GM12878 (cell line): ENCODE results near the gene PITPNC1.

Source experiments
- JUNB ChIP-seq: IDR thresholded peaks from 2 replicates; pipeline ENCODE4 v1.6.1; 2016; ENCODE audit warnings: antibody characterized with exemption, mild to moderate bottlenecking
- SIX5 ChIP-seq: IDR thresholded peaks from 2 replicates; pipeline ENCODE4 v1.6.1; 2011; ENCODE audit warnings: mild to moderate bottlenecking, low read depth, low read length, moderate library complexity; ENCODE audit not compliant: severe bottlenecking
- ZNF207 ChIP-seq: fragments of 450-650 bp; IDR thresholded peaks from 2 replicates; pipeline ENCODE4 v1.6.1; 2014; ENCODE audit warnings: antibody characterized with exemption, mild to moderate bottlenecking, borderline replicate concordance
- TF ChIP-seq, protein P1 (sequence below), 3 experiments: IDR thresholded peaks in 2 of 3; conservative IDR thresholded peaks in 1 of 3; 2 replicates each; pipeline ENCODE4 v1.5.1; 2011; ENCODE audit warnings: low read depth in 3 of 3, low read length in 3 of 3, mild to moderate bottlenecking in 3 of 3, control low read depth in 2 of 3, moderate library complexity in 2 of 3, inconsistent platforms in 1 of 3, mixed read lengths in 1 of 3; ENCODE audit not compliant: control insufficient read depth in 2 of 3, insufficient read depth in 1 of 3; ENCODE audit errors: extremely low read depth in 1 of 3
- TF ChIP-seq, protein P2 (sequence below): IDR thresholded peaks from 2 replicates; pipeline ENCODE4 v1.6.1; 2012; ENCODE audit warnings: low read depth, low read length, improper control_type of control experiment
- TF ChIP-seq, protein P3 (sequence below): IDR thresholded peaks from 2 replicates; pipeline ENCODE4 v1.6.1; 2011; ENCODE audit warnings: low read depth, mild to moderate bottlenecking, low read length, moderate library complexity, borderline replicate concordance; ENCODE audit errors: extremely low read depth

DNA sequence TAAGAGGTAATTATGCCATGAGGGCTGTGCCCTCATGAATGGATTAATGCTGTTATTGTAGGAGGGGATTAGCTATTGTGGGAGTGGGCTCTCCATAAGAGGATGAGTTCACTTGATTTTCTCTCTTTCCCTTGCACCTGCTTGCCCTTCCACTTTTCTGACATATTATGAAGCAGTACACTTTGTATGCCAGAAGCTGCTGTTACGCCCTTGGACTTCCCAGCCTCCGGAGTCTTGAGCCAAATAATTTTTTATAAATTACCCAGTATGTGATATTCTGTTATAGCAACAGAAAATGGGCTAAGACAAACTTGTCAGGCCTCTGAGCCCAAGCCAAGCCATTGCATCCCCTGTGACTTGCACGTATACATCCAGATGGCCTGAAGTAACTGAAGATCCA lies 49.1 kb upstream of the PITPNC1 start:
- no peak for TF ChIP-seq SIX5
- no peak for TF ChIP-seq JUNB
- TF ChIP-seq, protein P1, sequence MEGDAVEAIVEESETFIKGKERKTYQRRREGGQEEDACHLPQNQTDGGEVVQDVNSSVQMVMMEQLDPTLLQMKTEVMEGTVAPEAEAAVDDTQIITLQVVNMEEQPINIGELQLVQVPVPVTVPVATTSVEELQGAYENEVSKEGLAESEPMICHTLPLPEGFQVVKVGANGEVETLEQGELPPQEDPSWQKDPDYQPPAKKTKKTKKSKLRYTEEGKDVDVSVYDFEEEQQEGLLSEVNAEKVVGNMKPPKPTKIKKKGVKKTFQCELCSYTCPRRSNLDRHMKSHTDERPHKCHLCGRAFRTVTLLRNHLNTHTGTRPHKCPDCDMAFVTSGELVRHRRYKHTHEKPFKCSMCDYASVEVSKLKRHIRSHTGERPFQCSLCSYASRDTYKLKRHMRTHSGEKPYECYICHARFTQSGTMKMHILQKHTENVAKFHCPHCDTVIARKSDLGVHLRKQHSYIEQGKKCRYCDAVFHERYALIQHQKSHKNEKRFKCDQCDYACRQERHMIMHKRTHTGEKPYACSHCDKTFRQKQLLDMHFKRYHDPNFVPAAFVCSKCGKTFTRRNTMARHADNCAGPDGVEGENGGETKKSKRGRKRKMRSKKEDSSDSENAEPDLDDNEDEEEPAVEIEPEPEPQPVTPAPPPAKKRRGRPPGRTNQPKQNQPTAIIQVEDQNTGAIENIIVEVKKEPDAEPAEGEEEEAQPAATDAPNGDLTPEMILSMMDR (IDR thresholded peaks at IDR 0.05 in 2 of 3, conservative IDR thresholded peaks at IDR 0.05 in 1 of 3; ENCODE audit: control insufficient read depth in 2 of 3, extremely low read depth in 1 of 3, insufficient read depth in 1 of 3, low read depth in 3 of 3, low read length in 3 of 3) = no peak
- no peak for TF ChIP-seq ZNF207
- TF ChIP-seq, protein P2, sequence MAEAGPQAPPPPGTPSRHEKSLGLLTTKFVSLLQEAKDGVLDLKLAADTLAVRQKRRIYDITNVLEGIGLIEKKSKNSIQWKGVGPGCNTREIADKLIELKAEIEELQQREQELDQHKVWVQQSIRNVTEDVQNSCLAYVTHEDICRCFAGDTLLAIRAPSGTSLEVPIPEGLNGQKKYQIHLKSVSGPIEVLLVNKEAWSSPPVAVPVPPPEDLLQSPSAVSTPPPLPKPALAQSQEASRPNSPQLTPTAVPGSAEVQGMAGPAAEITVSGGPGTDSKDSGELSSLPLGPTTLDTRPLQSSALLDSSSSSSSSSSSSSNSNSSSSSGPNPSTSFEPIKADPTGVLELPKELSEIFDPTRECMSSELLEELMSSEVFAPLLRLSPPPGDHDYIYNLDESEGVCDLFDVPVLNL = no peak
- TF ChIP-seq, protein P3, sequence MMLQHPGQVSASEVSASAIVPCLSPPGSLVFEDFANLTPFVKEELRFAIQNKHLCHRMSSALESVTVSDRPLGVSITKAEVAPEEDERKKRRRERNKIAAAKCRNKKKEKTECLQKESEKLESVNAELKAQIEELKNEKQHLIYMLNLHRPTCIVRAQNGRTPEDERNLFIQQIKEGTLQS = no peak
